ENCODE results near the gene TIGD6.

- no peak for TF ChIP-seq CSDE1 (IDR thresholded peaks at IDR 0.05)
- no peak for TF ChIP-seq THAP7 (CRISPR knock-in tag; IDR thresholded peaks at IDR 0.05)
- no peak for TF ChIP-seq CTCF (IDR thresholded peaks at IDR 0.05 in 2 of 3, conservative IDR thresholded peaks at IDR 0.05 in 1 of 3; ENCODE audit: insufficient read depth in 2 of 3, low read depth in 1 of 3, low read length in 3 of 3)
- TF ChIP-seq MAZ (CRISPR knock-in tag; conservative IDR thresholded peaks at IDR 0.05 in 1 of 2, IDR thresholded peaks at IDR 0.05 in 1 of 2): no peak
- no peak for TF ChIP-seq BRF2 (IDR thresholded peaks at IDR 0.05; ENCODE audit: borderline replicate concordance, insufficient read depth, insufficient read length)
- no peak for TF ChIP-seq MNT (conservative IDR thresholded peaks at IDR 0.05)
- TF ChIP-seq GABPA (tag; conservative IDR thresholded peaks at IDR 0.05; ENCODE audit: low read depth): no peak
- no peak for TF ChIP-seq POLR2AphosphoS2 (IDR thresholded peaks at IDR 0.05; ENCODE audit: low read length)
- TF ChIP-seq KLF6 (CRISPR knock-in tag; IDR thresholded peaks at IDR 0.05; ENCODE audit: borderline replicate concordance): no peak
- no peak for TF ChIP-seq DPF2 (IDR thresholded peaks at IDR 0.05)
These were observed 43.8 kb downstream of the TIGD6 start for GRCh38 chr5:149956685-149957084.
